MM.1S (cell line): Measurements from ENCODE around the gene LGR5.

Experiments used
- EZH2 ChIP-seq: fragments of 300-600 bp; sonication (generic); optimal IDR thresholded peaks from 2 replicates; pipeline ENCODE3; 2017; ENCODE audit warnings: low read depth, mild to moderate bottlenecking, antibody characterized with exemption, low read length, mixed read lengths
- TF ChIP-seq, protein P1 (sequence below): fragments of 300-600 bp; sonication (generic); IDR thresholded peaks from 2 replicates; pipeline ENCODE4 v1.5.1; 2016; ENCODE audit warnings: antibody characterized with exemption, low read length, mixed read lengths

DNA sequence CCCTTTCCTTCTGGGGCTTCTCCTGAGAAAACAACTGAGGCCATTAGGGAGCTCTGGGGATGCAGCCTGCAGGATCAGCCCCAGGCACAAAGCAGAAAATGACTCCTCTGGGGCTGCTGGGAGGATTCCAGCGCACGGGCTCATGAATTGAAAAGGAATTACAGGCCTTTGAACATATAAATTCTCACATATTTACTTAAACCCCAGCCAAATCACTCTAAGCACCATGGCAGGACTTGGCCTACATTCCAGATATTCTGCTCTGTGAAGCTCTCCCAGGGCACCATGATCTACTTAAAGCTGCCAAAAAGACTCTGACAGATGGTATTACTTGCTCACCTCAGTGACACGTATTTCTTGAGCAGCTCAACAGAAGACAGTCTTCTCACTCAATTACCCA is 136.9 kb downstream of the LGR5 start:
- TF ChIP-seq, protein P1, sequence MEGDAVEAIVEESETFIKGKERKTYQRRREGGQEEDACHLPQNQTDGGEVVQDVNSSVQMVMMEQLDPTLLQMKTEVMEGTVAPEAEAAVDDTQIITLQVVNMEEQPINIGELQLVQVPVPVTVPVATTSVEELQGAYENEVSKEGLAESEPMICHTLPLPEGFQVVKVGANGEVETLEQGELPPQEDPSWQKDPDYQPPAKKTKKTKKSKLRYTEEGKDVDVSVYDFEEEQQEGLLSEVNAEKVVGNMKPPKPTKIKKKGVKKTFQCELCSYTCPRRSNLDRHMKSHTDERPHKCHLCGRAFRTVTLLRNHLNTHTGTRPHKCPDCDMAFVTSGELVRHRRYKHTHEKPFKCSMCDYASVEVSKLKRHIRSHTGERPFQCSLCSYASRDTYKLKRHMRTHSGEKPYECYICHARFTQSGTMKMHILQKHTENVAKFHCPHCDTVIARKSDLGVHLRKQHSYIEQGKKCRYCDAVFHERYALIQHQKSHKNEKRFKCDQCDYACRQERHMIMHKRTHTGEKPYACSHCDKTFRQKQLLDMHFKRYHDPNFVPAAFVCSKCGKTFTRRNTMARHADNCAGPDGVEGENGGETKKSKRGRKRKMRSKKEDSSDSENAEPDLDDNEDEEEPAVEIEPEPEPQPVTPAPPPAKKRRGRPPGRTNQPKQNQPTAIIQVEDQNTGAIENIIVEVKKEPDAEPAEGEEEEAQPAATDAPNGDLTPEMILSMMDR, result no peak
- no peak for TF ChIP-seq EZH2
